Uterus (tissue), 2 donors: Measurements from ENCODE around the gene MYO1F.

ENCODE experiments used
- POLR2A ChIP-seq, 2 donors: fragments of 450-650 bp; IDR thresholded peaks; one replicate each; pipeline ENCODE4 v1.6.1; 2016; ENCODE audit warnings: antibody characterized with exemption in 2 of 2, mild to moderate bottlenecking in 1 of 2, moderate library complexity in 1 of 2
- TF ChIP-seq, protein P1 (sequence below), 4 experiments: fragments of 200-600 bp in 2 of 4; fragments of 450-650 bp in 2 of 4; sonication (generic) in 2 of 4; IDR thresholded peaks; one replicate each; pipeline ENCODE4 v1.5.1; 2016 to 2019; ENCODE audit warnings: antibody characterized with exemption in 4 of 4, mild to moderate bottlenecking in 2 of 4, moderate library complexity in 1 of 4

DNA sequence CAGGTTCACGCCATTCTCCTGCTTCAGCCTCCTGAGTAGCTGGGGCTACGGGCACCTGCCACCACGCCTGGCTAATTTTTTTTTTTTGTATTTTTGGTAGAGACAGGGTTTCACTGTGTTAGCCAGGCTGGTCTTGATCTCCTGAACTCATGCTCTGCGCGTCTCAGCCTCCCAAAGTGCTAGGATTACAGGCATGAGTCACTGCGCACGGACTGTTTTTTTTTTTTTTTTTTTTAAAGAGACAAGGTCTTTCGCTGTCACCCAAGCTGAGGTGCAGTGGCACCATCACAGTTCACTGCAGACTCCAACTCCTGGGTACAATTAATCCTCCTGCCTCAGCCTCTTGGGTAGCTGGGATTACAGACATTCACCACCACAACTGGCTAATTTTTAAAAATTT, 41.5 kb upstream of the MYO1F start:
- TF ChIP-seq, protein P1, sequence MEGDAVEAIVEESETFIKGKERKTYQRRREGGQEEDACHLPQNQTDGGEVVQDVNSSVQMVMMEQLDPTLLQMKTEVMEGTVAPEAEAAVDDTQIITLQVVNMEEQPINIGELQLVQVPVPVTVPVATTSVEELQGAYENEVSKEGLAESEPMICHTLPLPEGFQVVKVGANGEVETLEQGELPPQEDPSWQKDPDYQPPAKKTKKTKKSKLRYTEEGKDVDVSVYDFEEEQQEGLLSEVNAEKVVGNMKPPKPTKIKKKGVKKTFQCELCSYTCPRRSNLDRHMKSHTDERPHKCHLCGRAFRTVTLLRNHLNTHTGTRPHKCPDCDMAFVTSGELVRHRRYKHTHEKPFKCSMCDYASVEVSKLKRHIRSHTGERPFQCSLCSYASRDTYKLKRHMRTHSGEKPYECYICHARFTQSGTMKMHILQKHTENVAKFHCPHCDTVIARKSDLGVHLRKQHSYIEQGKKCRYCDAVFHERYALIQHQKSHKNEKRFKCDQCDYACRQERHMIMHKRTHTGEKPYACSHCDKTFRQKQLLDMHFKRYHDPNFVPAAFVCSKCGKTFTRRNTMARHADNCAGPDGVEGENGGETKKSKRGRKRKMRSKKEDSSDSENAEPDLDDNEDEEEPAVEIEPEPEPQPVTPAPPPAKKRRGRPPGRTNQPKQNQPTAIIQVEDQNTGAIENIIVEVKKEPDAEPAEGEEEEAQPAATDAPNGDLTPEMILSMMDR (IDR thresholded peaks at IDR 0.05) = no peak
- no peak for TF ChIP-seq POLR2A (IDR thresholded peaks at IDR 0.05)
